ENCODE results near the gene TFDP2. TPM values are rescaled to one million over a fixed set of nuclear protein-coding genes. Genes with fewer than 3 reads are reported as not detected.

Gene TFDP2
- total and polyA plus RNA-seq, 2 of the 8 experiments (the other 6 are each of a cell fraction or from before 2014, with no cell fraction given) = 41.1 to 119 TPM

DNA sequence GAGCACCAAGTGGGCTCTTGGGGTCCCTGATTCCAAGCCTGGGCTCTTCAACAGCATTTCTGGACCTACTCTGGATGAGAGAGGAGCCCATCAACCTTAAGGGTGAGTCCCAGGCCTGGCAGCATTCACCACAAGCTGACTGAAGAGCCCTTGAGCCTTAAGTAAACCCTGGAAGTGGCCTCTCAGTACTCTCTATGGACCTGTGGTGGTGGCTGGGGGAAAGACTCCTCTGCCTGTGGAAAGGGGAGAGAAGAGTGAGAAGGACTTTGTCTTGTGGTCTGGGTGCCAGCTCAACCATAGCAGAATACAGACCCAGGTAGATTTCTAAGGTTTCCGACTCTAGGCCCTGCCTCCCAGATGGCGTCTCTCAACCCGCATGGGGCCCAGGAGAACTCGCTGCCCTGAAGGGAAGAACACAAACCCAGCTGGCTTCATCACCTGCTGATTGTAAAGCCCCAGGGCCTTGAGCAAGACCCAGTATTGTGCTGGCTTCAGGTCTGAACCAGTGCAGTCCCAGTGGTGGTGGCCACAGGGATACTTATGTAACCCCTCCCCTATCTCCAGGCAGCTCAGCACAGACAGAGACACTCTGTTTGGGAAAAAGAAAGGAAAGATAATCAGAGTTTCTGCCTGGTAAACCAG, 71.4 kb downstream of the TFDP2 start:
- Histone ChIP-seq H3K27ac (ENCODE audit: low read depth, low read length) (no peak overlapping the region), H3K56ac (replicated peaks; ENCODE audit: insufficient read length, low read depth, low read length) (no peak overlapping the region), H2BK15ac (ENCODE audit: low read length) (no peak overlapping the region), H2AK5ac (ENCODE audit: low read depth, low read length) (no peak overlapping the region), H3K79me1 (ENCODE audit: low read depth, low read length) (no peaks in the 10 kb centered on the region), H4K91ac (replicated peaks; ENCODE audit: insufficient read length, low read length) (no peak overlapping the region), H4K20me1 (replicated peaks in 1 of 2; ENCODE audit: control insufficient read depth in 1 of 2, insufficient read depth in 2 of 2, low read length in 2 of 2) (no peaks in the 10 kb centered on the region), H3K23me2 (ENCODE audit: low read depth, low read length) (no peaks in the 10 kb centered on the region), H2AFZ (ENCODE audit: low read length) (no peak overlapping the region), H3K4me2 (ENCODE audit: insufficient read depth in 1 of 2, low read depth in 2 of 2, low read length in 2 of 2) (no peak overlapping the region), H3K4me1 (replicated peaks in 1 of 4; ENCODE audit: control insufficient read depth in 3 of 4, insufficient read depth in 4 of 4, low read length in 3 of 4) (peaks cover 0 to 4% (median 0%) of the 10 kb centered on the region in 4 experiments; a peak in 2 of 7 replicates), H3K23ac (ENCODE audit: insufficient read length) (no peak overlapping the region), H3K14ac (ENCODE audit: insufficient read length) (no peak overlapping the region), H3K9ac (replicated peaks in 1 of 4; ENCODE audit: extremely low read depth in 1 of 4, low read depth in 3 of 4, low read length in 3 of 4) (no peak overlapping the region), H2BK120ac (replicated peaks; ENCODE audit: low read depth, low read length) (no peak overlapping the region), H4K5ac (ENCODE audit: insufficient read length, low read depth, low read length) (no peak overlapping the region), H3K27me3 (replicated peaks in 1 of 4; ENCODE audit: control insufficient read depth in 3 of 4, extremely low read depth in 1 of 4, insufficient read depth in 3 of 4, low read length in 3 of 4) (no peaks in the 10 kb centered on the region), H3K79me2 (ENCODE audit: control insufficient read depth in 1 of 2, insufficient read depth in 2 of 2, low read length in 2 of 2) (no peaks in the 10 kb centered on the region), H3K9me3 (ENCODE audit: insufficient read depth in 2 of 2, low read depth in 1 of 2, low read length in 1 of 2) (no peaks in the 10 kb centered on the region), H2BK20ac (ENCODE audit: low read length) (no peak overlapping the region), H3K18ac (ENCODE audit: extremely low read depth, low read length) (no peak overlapping the region), H3K4ac (replicated peaks; ENCODE audit: insufficient read length, low read depth, low read length) (no peak overlapping the region), H3K36me3 (ENCODE audit: control insufficient read depth in 2 of 4, insufficient read depth in 4 of 4, low read length in 3 of 4) (no peaks in the 10 kb centered on the region), H2BK5ac (ENCODE audit: low read depth, low read length) (no peak overlapping the region), H2BK12ac (ENCODE audit: low read depth, low read length) (no peak overlapping the region), H4K8ac (ENCODE audit: extremely low read depth, insufficient read depth, low read length) (no peak overlapping the region), H3K4me3 (ENCODE audit: extremely low read depth in 1 of 4, insufficient read depth in 2 of 4, low read depth in 3 of 4, low read length in 4 of 4) (no peak overlapping the region)
- FAIRE-seq (no peak), DNase-seq (ENCODE audit: low read depth in 1 of 2, low spot score in 2 of 2) (no peak)
- TF ChIP-seq SIRT6 (IDR thresholded peaks at IDR 0.05; ENCODE audit: low read length) (no peak), EP300 (IDR thresholded peaks at IDR 0.05; ENCODE audit: borderline replicate concordance in 1 of 2, low read depth in 2 of 2, low read length in 2 of 2) (no peak), TEAD4 (IDR thresholded peaks at IDR 0.05; ENCODE audit: low read depth, low read length) (no peak)
- WGBS, 2 experiments (ENCODE audit: extremely low coverage in 1 of 2, insufficient coverage in 1 of 2, insufficient read length in 1 of 2, insufficient replicate concordance in 2 of 2, low coverage in 1 of 2, low lambda C conversion rate in 2 of 2, missing lambda C conversion rate in 1 of 2) = 89% methylated on average over 4 of the region's 4 CpGs; no CpG with 5 or more reads in 1 of the 2 experiments
- ChIA-PET POLR2A (ENCODE audit: partially characterized antibody) (interaction anchor here (0.9 kb wide), 1 partner anchor 11 kb away, joined by 4 read pairs; no protein-coding TSS in a partner anchor), CTCF (ENCODE audit: partially characterized antibody) (interaction anchor here (0.6 to 1.6 kb wide), 4 partner anchors 9 to 158 kb away, joined by 3 to 4 read pairs (median 4); no protein-coding TSS in a partner anchor)

Data from H1 (cell line).